ENCODE data around the gene CDIP1. TPM values are rescaled to one million over a fixed set of nuclear protein-coding genes. Genes with fewer than 3 reads are reported as not detected.

CDIP1 gene
- total RNA-seq, 3 donors from 2014 or later (not counting 1 experiment from before 2014, with no cell fraction given), result 35.2 to 49.2 (median 37.9) TPM

GRCh38 chr16:4513086-4513860 lies 25.3 kb downstream of the CDIP1 start:
- no peaks in the 10 kb centered on the region for H3K9me3 ChIP-seq (ENCODE audit: control insufficient read depth, insufficient read depth, low read length)
- Mint-ChIP-seq H3K36me3 (no peaks in the 10 kb centered on the region), H3K9me3 (no peaks in the 10 kb centered on the region), H3K4me1 (peaks cover 58 to 65% of the 10 kb centered on the region in 2 donors), H3K27ac (peak overlapping the region; percentile 93 to 98), H3K4me3 (no peak overlapping the region), H3K27me3 (ENCODE audit: low read depth in 2 of 2) (no peaks in the 10 kb centered on the region)
- no peak overlapping the region for H3K4me3 ChIP-seq (ENCODE audit: low read length)
- H3K36me3 ChIP-seq (ENCODE audit: control insufficient read depth, insufficient read depth, low read length), result peaks cover 45% of the 10 kb centered on the region
- intact Hi-C loops (cut with micrococcal nuclease), result no loop called here
- no peaks in the 10 kb centered on the region for H3K27me3 ChIP-seq (ENCODE audit: control insufficient read depth, insufficient read depth, low read length)
- ATAC-seq (no peak), DNase-seq (no peak)
- no peak for TF ChIP-seq CTCF (IDR thresholded peaks at IDR 0.05)
- H3K27ac ChIP-seq (ENCODE audit: low read length), result peak overlapping the region; percentile 91
- peaks cover 78% of the 10 kb centered on the region for H3K4me1 ChIP-seq (ENCODE audit: control insufficient read depth, insufficient read depth, low read length)
- WGBS (ENCODE audit: insufficient coverage), result 90% methylated on average over 19 of the region's 19 CpGs

- DNase-seq, result no peak
- Mint-ChIP-seq H3K4me3 (peak overlapping the region; percentile 57), H3K27ac (peak overlapping the region; percentile 93 to 98), H3K9me3 (no peaks in the 10 kb centered on the region), H3K27me3 (ENCODE audit: low read depth in 2 of 2) (no peaks in the 10 kb centered on the region), H3K36me3 (no peaks in the 10 kb centered on the region), H3K4me1 (peaks cover 55 to 71% of the 10 kb centered on the region in 2 donors)
- TF ChIP-seq CTCF (IDR thresholded peaks at IDR 0.05), result no peak
- Histone ChIP-seq H3K27me3 (ENCODE audit: control insufficient read depth, insufficient read depth, low read length) (no peaks in the 10 kb centered on the region), H3K4me1 (ENCODE audit: control insufficient read depth, insufficient read depth, low read length) (peaks cover 80% of the 10 kb centered on the region), H3K27ac (ENCODE audit: low read length) (peak overlapping the region; percentile 55), H3K4me3 (ENCODE audit: low read length) (no peak overlapping the region), H3K9me3 (ENCODE audit: control insufficient read depth, insufficient read depth, low read length) (no peaks in the 10 kb centered on the region), H3K36me3 (ENCODE audit: control insufficient read depth, insufficient read depth, low read length) (peaks cover 53% of the 10 kb centered on the region)
- ATAC-seq, result no peak
- 90% methylated on average over 10 of the region's 10 CpGs for WGBS (ENCODE audit: insufficient coverage)
- intact Hi-C loops (cut with micrococcal nuclease), result no loop called here
Measured at GRCh38 chr16:4512473-4512872, 26.1 kb downstream of the CDIP1 start.

GRCh38 chr16:4511441-4512082 lies 27.0 kb downstream of the CDIP1 start:
- DNase-seq (peak in 1 of 2 donors; percentile 30), ATAC-seq (no peak)
- WGBS (ENCODE audit: insufficient coverage), result 74% methylated on average over 9 of the region's 9 CpGs
- TF ChIP-seq CTCF (IDR thresholded peaks at IDR 0.05), result no peak
- H3K27me3 Mint-ChIP-seq (ENCODE audit: low read depth in 2 of 2), result no peaks in the 10 kb centered on the region
- H3K27me3 ChIP-seq (ENCODE audit: control insufficient read depth, insufficient read depth, low read length), result no peaks in the 10 kb centered on the region
- H3K9me3 Mint-ChIP-seq, result no peaks in the 10 kb centered on the region
- H3K4me1 Mint-ChIP-seq, result peaks cover 59 to 76% of the 10 kb centered on the region in 2 donors
- H3K27ac Mint-ChIP-seq, result peak overlapping the region; percentile 93 to 98
- no peak overlapping the region for H3K4me3 ChIP-seq (ENCODE audit: low read length)
- H3K9me3 ChIP-seq (ENCODE audit: control insufficient read depth, insufficient read depth, low read length), result no peaks in the 10 kb centered on the region
- no peaks in the 10 kb centered on the region for H3K36me3 Mint-ChIP-seq
- peaks cover 61% of the 10 kb centered on the region for H3K36me3 ChIP-seq (ENCODE audit: control insufficient read depth, insufficient read depth, low read length)
- peak overlapping the region; percentile 71 for H3K4me3 Mint-ChIP-seq
- intact Hi-C loops (cut with micrococcal nuclease), result no loop called here
- peaks cover 81% of the 10 kb centered on the region for H3K4me1 ChIP-seq (ENCODE audit: control insufficient read depth, insufficient read depth, low read length)
- peak overlapping the region; percentile 55 for H3K27ac ChIP-seq (ENCODE audit: low read length)
